RPMI8226 (cell line): ENCODE results near the gene MTMR11.
"Not testable (repeated sequence)": the region's sequence is repeated elsewhere in the genome, so short reads cannot be mapped to it uniquely, and the experiment has no call there.

Experiments
- DNase-seq: peaks from one replicate; pipeline ENCODE4 v3.0.0-alpha.2; 2015

MTMR11 gene

DNA sequence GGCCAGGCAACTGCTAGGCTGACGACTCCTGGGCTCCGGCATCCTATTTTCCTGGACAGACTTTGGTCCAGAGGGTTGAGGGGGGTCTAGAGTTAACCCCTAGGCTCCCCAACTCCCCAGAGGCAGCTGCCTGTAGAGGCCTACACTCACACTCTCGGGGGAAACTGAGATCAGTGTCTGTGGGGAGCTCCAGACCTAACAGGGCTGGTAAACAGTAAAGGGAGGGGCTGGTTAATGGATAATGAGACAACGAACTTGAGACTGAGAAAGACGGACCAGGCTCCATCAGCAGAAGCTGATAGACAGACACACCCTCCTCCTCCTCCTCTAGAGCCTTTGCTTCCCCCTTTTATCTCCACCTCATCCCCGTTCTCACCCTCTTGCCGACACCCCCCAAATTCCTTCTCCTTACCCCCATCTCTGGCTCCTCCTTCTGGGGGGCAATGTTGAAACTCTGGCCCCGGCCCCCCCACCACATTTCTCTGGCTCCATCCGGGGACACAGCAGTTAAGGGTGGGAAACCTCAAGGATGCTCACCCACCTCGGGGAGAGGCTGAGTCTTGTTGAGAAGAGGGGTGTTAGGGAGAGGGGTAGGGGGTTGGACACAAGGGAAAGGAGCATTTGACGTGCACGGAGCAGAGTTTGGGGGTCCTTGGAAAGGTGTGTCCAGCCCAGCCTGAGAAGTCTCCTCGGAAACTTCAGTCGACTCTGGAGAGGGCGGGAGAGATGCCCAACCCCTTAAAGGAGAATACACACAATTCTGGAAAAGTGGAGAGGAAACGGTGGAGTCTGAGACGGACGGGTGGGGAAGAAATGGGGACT is at the start of gene MTMR11:
TSS of gene MTMR11 (minus strand) at position 710 of the 822 bp plus-strand sequence. CDS start at position 478, 232 bp downstream.
- DNase-seq = no peak

GRCh38 chr1:149979972-149980540 is 43.4 kb upstream of the MTMR11 start:
- DNase-seq = no peak

DNA sequence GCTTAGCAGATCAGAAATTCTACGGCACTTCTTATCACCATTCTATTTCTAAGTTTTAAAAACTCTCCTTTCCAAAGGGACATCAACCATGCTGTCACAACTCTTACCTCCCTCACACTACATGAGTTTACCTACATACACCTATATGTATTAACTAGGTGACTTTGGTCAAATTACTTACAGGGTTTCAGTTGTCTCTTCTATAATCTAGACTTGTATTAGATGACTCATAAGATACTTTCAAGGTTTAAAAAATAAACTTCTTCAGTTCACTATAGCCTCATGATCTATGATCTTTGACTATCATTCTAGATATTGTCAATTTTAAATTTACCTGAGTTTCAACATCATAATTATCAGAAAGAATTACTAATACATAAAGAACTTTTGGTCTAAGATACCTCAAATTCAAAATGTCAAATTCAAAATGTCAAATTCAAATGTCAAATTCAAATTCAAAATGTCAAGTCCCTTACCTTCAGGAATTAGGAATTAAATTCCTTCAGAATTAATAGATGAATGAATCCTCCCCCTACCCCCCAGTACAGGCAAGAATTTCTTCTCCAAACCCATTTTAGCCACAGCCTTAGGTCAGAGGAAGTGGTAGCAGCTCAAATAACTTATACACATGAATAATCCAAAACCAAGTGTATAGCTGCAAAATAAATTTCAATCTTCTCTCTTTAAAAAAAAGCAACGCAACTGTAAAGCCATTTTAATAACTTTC is 42.7 kb upstream of the MTMR11 start:
- DNase-seq = no peak

- DNase-seq = peak; percentile 72
Measured at GRCh38 chr1:149978547-149979023, 41.9 kb upstream of the MTMR11 start.

DNA sequence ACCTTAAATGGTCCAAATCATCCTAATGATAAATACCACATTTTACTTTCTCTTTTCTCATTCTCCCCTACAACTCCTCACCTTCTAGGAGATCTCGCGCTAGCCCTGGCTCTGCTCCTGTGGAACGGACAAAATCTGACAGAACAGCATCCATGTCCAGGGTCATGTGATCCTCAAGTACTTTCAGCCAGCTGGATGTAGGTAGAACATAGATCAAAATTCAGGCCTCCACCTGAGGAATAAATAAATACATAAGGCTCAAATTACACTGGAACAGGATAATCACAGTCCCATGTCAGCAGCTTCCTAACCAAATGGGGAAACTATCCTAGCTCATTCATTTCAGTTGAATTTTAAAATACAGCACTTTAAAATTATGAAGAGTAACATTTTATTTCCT is 40.7 kb upstream of the MTMR11 start:
- DNase-seq = no peak

DNA sequence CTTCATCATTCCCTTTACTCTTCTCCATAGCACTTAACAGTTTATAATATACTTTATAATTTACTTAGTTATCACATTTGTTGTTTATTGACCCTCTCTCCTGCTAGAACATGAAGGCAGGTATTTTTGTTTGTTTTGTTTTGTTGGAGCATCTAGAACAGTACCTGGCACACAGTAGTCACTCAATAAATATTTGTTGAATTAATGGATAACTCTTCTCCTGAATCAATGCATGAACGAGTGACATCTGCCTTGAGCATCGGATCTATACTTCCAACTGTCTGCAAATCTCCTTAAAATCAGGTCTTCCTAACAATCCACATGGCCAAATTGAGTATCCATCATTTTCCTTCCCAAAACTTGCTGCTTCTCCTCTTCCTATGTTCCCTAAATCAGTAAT is 35.9 kb upstream of the MTMR11 start:
- no peak for DNase-seq

DNA sequence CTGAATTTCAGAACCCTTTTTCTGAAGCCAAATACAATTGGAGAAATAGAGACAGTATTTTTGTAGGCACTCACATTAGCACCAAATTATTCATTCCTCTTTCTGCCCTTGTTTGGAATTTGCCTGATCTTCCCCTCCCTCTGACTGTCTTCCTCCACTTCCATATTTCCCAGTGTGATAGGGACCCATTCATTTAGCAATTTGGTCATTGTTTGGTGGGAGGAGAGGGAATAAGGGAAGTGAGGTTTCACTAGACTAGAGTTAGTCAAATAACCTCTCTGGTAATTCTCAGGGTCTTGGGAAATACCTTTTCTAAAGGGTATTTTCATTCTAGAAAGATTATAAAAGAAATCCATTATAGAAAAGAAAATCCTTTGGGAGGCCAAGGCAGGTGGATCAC is 31.0 kb upstream of the MTMR11 start:
- no peak for DNase-seq

DNA sequence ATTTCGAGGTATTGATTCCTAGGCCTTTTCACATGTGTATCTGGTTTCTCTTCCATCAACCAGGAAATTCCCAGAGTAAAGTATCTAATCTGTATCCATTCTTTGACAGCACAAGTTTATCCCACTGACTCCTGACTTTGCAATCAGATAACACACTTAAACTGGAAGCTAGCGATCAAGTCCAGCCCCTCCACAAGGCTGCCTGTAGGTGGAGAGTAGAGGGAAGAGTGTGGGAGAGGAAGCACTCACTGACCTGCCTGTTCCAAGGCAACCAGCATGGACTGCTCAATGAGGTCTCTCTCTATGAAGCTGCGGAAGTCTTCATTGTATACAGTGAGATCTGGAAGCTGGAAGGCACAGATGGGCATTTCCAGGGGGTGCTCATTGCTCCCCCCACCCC is 30.4 kb upstream of the MTMR11 start:
- no peak for DNase-seq

GRCh38 chr1:149966405-149966804 is 29.7 kb upstream of the MTMR11 start:
- no peak for DNase-seq

- no peak for DNase-seq
Measured at GRCh38 chr1:149965440-149965839, 28.8 kb upstream of the MTMR11 start.

DNA sequence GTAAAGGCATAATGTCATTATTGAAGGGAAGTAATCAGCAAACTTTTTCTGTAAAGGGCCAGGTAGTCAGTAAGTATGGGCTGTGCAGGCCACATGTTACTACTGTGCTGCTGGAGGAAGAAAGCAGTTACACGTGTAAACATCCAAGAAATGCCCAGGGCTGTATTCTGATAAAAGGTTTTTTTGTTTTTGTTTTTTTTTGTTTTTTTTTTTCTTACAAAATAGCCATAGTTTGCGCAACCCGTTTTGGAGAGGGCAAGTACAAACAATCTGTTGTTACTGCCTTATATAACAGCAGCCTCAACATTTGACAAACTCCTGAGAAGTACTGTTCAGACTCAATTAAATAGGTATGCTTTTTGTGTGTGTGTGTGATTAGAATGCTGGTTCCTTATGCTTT is 26.7 kb upstream of the MTMR11 start:
- DNase-seq = no peak

GRCh38 chr1:149962736-149963135 is 26.1 kb upstream of the MTMR11 start:
- no peak for DNase-seq

GRCh38 chr1:149962039-149962647 is 25.5 kb upstream of the MTMR11 start:
- DNase-seq = peak; percentile 74

GRCh38 chr1:149957548-149957947 is 20.9 kb upstream of the MTMR11 start:
- DNase-seq = not testable (repeated sequence)

DNA sequence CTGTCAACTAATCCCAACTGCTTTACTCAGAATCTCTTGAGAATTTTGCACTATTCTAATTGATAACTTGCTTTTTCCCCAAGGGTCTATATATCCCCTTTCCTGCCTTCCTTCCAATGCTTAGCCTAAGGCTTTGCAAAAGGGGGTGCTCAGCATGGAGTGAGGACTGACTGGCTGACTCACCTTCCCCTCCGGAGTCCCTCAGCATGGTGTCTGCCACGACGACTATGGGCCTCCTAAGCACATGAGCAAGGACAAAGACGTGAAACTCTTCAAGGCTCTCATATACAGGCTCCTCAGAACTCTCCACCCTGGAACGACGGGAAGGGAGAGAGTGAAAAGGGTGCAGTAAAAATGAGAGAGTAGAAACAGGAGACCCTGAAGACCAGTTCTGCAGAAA is 13.2 kb upstream of the MTMR11 start:
- DNase-seq = no peak

DNA sequence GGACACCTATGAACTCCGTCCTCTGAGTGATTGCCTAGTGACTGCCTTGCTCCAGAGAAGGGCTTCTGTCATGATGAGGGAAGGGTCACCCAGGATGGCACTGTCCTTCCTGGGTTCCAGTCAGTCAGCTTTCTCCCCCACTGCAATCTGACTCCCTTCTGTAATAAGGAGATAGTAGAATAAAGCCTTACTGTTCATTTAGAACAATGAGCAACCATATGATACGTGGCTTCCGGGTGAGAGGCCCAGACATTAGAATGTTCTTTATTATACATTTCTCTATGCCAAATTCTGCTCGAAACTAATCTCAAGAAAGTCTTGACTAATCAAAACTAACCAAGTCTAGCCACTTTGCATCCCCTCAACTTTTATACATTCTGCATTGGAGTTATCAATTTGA is 8.5 kb upstream of the MTMR11 start:
- DNase-seq = no peak

- DNase-seq = no peak
Measured at GRCh38 chr1:149942885-149943284, 6.2 kb upstream of the MTMR11 start.

- DNase-seq = no peak
Measured at GRCh38 chr1:149942207-149942606, 5.5 kb upstream of the MTMR11 start.

- DNase-seq = no peak
Measured at GRCh38 chr1:149940427-149940826, 3.7 kb upstream of the MTMR11 start.

- DNase-seq = not testable (repeated sequence)
Measured at GRCh38 chr1:149938668-149939003, 2.0 kb upstream of the MTMR11 start.

- DNase-seq = peak; percentile 51
Measured at GRCh38 chr1:149937759-149938158, 1.1 kb upstream of the MTMR11 start.

DNA sequence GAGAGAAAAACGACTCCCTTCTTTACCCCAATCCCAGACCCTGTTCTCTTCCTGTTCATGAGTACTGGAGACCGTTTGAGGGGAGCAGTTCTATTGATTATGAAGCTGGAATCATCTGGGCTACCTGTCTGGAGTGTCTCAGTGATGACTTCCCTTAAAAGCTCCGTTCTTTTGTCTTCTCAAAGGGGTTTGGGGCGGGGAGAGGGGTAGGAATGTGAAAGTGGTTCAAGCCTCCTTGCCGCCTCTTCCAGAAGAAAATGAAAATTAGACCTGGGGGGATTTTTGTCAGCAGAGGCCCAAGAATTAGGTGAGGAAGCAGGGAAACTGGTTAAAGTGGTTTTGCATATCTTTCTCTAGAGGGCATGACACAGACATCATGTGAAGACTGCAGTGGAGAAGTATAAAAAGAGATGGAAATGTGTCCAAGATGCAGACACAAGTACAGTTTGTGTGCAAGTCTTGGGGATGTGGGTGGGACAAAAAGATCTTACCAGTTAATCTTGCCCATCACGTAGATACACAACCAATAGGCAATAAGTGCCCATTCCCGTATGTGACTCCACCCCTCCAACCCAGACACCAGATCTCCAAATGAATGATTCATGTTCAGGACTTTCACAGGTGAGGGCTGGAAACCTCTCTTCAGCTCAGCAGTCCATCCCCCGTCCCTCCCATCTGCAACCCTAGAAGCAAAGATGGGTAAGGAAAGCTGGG is 470 bp upstream of the MTMR11 start:
- DNase-seq = no peak

DNA sequence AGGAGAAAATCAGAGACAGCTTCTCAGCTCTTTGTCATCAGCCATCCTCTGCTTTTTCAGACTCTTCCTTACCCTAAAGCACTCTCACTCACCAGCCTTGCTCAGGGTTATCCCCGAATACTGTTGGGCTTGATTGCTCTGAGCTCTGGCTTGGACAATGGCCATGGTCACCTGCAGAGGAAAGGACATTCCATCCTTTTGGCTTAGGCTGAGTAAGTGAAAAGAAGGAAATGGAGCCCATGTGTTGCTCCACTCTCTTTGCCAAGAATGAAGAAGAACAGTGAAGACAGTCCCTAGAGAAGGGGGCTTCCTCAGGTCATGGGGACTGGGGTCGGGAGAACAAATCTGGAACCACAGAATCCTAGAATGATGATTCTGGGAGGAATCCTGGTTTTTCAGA is 2.3 kb downstream of the MTMR11 start:
- no peak for DNase-seq
